ENCODE results near the gene NINJ1. TPM values are rescaled to one million over a fixed set of nuclear protein-coding genes. Genes with fewer than 3 reads are reported as not detected.
"Not testable (repeated sequence)": the region's sequence is repeated elsewhere in the genome, so short reads cannot be mapped to it uniquely, and the experiment has no call there.

NINJ1 gene
- total RNA-seq, 2 donors from 2014 or later, result 169 to 219 TPM

GRCh38 chr9:93117521-93117920 is 16.5 kb downstream of the NINJ1 start:
- not testable (repeated sequence) for H3K27me3 Mint-ChIP-seq; H3K4me3 Mint-ChIP-seq; H3K36me3 Mint-ChIP-seq (ENCODE audit: low read depth); ATAC-seq; DNase-seq; H3K9me3 ChIP-seq (ENCODE audit: control insufficient read depth, low read length, poor library complexity, severe bottlenecking)
- peaks cover 33% of the 10 kb centered on the region for H3K4me1 Mint-ChIP-seq
- peak overlapping the region; percentile 85 for H3K27ac Mint-ChIP-seq

DNA sequence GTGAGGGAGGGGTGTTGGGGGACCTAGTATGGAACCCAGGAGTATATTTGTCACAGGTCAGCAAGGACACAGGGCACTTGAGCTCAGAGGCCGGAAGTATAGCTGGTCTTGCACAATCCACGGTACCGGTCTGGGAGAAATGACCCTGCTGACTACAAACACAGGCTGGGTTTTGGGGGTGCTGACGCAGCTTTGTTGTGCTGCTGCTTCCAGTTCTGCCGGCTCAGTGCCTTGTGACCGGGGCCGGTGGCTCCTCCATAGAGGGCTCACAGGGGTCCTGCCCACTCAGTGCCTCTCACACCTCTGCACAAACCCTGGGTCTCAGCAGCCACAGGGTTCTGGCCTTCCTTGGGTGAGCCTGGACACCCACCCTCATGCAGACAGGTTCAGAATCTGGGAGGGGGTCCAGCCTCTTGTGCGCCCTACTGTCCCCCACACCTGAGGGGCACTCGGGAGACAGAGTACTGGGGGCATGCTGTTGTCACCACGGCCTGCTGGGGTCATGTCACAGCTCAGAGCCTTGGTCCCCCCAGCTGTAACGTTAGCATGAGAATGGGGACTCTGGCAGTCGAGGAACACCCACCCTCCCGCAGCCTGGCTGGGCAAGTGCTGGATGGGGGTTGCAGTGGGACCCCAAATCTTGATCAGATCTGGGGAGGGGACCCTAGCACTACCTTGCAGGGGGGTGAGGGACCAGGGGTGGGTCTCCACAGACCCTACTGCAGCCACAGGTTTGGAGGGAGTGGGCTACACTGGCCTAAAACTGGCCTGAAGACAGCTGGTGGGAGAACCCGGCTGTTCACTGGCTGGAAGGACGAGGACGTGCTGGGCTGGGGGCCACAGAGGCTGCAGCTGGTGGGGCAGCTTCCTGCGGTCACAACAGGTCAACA is 17.7 kb downstream of the NINJ1 start:
- Mint-ChIP-seq H3K4me3 (peak overlapping the region; percentile 25), H3K4me1 (peaks cover 30% of the 10 kb centered on the region), H3K27ac (peak overlapping the region; percentile 85), H3K36me3 (ENCODE audit: low read depth) (peaks cover 4% of the 10 kb centered on the region), H3K27me3 (no peaks in the 10 kb centered on the region)
- DNase-seq (peak in 1 of 3 donors; percentile 8), ATAC-seq (peak; percentile 3)
- no peaks in the 10 kb centered on the region for H3K9me3 ChIP-seq (ENCODE audit: control insufficient read depth, low read length, poor library complexity, severe bottlenecking)

DNA sequence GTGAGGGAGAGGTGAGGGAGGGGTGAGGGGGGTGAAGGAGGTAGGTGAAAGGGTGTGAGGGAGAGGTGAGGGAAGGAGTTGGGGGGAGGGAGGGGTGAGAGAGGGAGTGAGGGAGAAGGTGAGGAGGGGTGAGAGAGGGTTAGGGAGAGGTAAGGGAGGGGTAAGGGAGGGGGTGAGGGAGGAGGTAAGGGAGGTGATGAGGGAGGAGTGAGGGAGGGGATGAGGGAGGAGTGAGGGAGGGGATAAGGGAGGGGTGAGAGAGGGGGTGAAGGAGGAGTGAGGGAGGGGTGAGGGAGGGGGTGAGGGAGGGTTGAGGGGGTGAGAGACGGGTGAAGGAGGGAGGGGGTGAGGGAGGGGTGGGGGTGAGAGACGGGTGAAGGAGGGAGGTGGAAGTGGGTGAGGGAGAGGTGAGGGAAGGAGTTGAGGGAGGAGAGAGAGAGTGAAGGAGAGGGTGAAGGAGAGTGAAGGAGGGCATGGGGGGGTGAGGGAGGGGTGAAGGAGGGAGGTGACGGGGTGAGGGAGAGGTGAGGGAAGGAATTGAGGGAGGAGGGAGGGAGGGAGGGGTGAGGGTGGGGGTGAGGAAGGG is 18.5 kb downstream of the NINJ1 start:
- no peak for ATAC-seq
- peaks cover 6% of the 10 kb centered on the region for H3K36me3 Mint-ChIP-seq (ENCODE audit: low read depth)
- H3K27ac Mint-ChIP-seq, result peak overlapping the region; percentile 85
- peaks cover 31% of the 10 kb centered on the region for H3K4me1 Mint-ChIP-seq
- H3K27me3 Mint-ChIP-seq, result no peaks in the 10 kb centered on the region
- no peak for DNase-seq
- no peaks in the 10 kb centered on the region for H3K9me3 ChIP-seq (ENCODE audit: control insufficient read depth, low read length, poor library complexity, severe bottlenecking)
- H3K4me3 Mint-ChIP-seq, result peak overlapping the region; percentile 66

GRCh38 chr9:93114984-93115335 is 19.1 kb downstream of the NINJ1 start:
- no peaks in the 10 kb centered on the region for H3K9me3 ChIP-seq (ENCODE audit: control insufficient read depth, low read length, poor library complexity, severe bottlenecking)
- Mint-ChIP-seq H3K27me3 (no peaks in the 10 kb centered on the region), H3K27ac (peak overlapping the region; percentile 82), H3K4me1 (peaks cover 26% of the 10 kb centered on the region), H3K36me3 (ENCODE audit: low read depth) (peaks cover 6% of the 10 kb centered on the region), H3K4me3 (peak overlapping the region; percentile 66)
- no peak for ATAC-seq
- DNase-seq, result peak in 1 of 3 donors; percentile 4

GRCh38 chr9:93114169-93114983 is 19.7 kb downstream of the NINJ1 start:
- no peaks in the 10 kb centered on the region for H3K9me3 ChIP-seq (ENCODE audit: control insufficient read depth, low read length, poor library complexity, severe bottlenecking)
- Mint-ChIP-seq H3K27me3 (no peaks in the 10 kb centered on the region), H3K27ac (peak overlapping the region; percentile 82), H3K4me1 (peaks cover 20% of the 10 kb centered on the region), H3K36me3 (ENCODE audit: low read depth) (peaks cover 6% of the 10 kb centered on the region), H3K4me3 (peak overlapping the region; percentile 66)
- ATAC-seq (no peak), DNase-seq (peak in 2 of 3 donors; percentile 7)

GRCh38 chr9:93112864-93113389 is 21.1 kb downstream of the NINJ1 start:
- Mint-ChIP-seq H3K4me1 (peaks cover 14% of the 10 kb centered on the region), H3K27ac (peak overlapping the region; percentile 72), H3K27me3 (no peaks in the 10 kb centered on the region), H3K36me3 (ENCODE audit: low read depth) (peaks cover 6% of the 10 kb centered on the region), H3K4me3 (peak overlapping the region; percentile 33)
- ATAC-seq, result no peak
- DNase-seq, result peak in 1 of 3 donors; percentile 13
- no peaks in the 10 kb centered on the region for H3K9me3 ChIP-seq (ENCODE audit: control insufficient read depth, low read length, poor library complexity, severe bottlenecking)

DNA sequence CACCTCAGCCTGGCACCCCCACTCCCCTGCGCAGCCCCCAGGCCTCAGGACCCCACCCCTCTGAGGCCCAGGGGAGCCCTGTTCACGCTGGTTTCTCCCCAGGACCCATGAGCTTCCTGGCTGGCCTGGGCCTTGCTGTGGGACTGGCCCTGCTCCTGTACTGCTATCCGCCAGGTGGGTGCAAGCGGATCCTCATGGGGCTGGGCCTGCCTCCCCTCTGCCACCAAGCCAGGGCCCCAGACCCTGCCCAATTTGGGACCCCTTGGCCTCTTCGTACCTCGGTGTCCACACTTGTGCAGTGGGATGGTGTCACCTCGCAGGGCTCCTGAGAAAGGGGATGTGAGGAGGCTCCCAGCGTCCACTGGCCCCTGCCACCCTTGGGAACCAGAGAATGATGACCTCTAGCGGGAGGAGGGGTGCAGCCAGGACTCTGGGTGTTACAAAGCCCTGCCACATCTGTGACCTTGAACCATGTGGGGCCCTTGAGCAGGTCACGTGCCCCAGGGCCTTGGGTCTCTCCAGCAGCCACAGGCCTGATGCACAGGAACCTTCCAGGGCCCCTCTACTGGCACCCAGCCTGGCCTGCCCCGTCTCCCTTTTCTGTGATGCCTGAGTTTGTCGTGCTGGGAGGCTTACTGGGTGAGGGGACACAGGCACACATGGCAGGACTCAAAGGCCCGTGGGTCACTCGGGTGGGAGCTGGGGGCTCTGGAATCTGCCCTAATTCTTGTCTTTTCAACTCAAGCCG is 21.8 kb downstream of the NINJ1 start:
- peak in 1 of 3 donors; percentile 5 for DNase-seq
- no peak for ATAC-seq
- H3K9me3 ChIP-seq (ENCODE audit: control insufficient read depth, low read length, poor library complexity, severe bottlenecking), result no peaks in the 10 kb centered on the region
- H3K4me1 Mint-ChIP-seq, result peaks cover 19% of the 10 kb centered on the region
- H3K27me3 Mint-ChIP-seq, result no peaks in the 10 kb centered on the region
- peak overlapping the region; percentile 72 for H3K27ac Mint-ChIP-seq
- H3K36me3 Mint-ChIP-seq (ENCODE audit: low read depth), result peaks cover 7% of the 10 kb centered on the region
- H3K4me3 Mint-ChIP-seq, result peak overlapping the region; percentile 5

DNA sequence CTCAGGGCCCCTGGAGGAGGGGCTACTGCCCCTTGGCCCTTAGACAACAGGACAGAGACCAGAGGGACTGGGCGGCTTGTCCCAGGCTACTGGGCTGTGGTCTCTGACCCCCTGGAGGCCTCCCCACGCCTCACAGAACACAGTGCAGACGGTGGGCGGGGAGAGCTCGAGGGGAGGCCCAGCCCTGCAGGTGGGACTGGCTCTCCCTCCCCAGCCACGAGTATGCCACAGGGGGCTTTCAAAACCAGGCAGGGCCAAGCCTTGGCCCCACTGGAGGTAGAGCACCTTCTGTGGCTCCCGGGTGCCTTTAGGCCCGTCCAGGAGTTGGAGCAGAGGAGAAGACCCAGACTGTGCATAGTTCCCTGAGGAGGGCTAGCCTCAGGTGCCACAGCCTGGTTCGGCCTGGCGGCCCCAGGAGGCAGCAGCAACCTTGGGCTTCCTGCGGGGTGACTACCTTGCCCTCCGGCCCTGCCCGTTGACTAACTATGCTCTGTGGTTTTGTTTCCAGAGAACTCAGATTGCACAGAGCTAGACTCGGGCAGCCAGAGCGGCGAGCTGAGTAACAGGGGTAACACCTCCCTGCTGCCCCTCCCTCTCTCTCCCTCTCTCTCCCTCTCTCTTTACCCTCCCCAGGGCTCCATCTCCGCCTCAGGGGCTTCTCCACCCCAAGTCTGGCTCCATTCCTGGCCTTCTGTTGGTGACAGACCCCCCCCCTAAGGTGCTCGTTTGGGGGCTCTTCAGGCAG is 22.5 kb downstream of the NINJ1 start:
- Mint-ChIP-seq H3K27me3 (no peaks in the 10 kb centered on the region), H3K36me3 (ENCODE audit: low read depth) (peaks cover 7% of the 10 kb centered on the region), H3K4me3 (no peak overlapping the region), H3K27ac (peak overlapping the region; percentile 57), H3K4me1 (peaks cover 26% of the 10 kb centered on the region)
- no peaks in the 10 kb centered on the region for H3K9me3 ChIP-seq (ENCODE audit: control insufficient read depth, low read length, poor library complexity, severe bottlenecking)
- ATAC-seq, result no peak
- peak in 1 of 3 donors; percentile 11 for DNase-seq

GRCh38 chr9:93111001-93111370 is 23.1 kb downstream of the NINJ1 start:
- Mint-ChIP-seq H3K27me3 (no peaks in the 10 kb centered on the region), H3K4me1 (peaks cover 29% of the 10 kb centered on the region), H3K27ac (peak overlapping the region; percentile 57), H3K4me3 (peak overlapping the region; percentile 61), H3K36me3 (ENCODE audit: low read depth) (peaks cover 7% of the 10 kb centered on the region)
- no peak for ATAC-seq
- DNase-seq, result peak in 1 of 3 donors; percentile 4
- no peaks in the 10 kb centered on the region for H3K9me3 ChIP-seq (ENCODE audit: control insufficient read depth, low read length, poor library complexity, severe bottlenecking)

- H3K4me1 Mint-ChIP-seq, result peaks cover 34% of the 10 kb centered on the region
- ATAC-seq (no peak), DNase-seq (peak in 1 of 3 donors; percentile 4)
- no peaks in the 10 kb centered on the region for H3K27me3 Mint-ChIP-seq
- H3K9me3 ChIP-seq (ENCODE audit: control insufficient read depth, low read length, poor library complexity, severe bottlenecking), result no peaks in the 10 kb centered on the region
- peak overlapping the region; percentile 57 for H3K27ac Mint-ChIP-seq
- H3K4me3 Mint-ChIP-seq, result peak overlapping the region; percentile 61
- peaks cover 9% of the 10 kb centered on the region for H3K36me3 Mint-ChIP-seq (ENCODE audit: low read depth)
These were observed 23.7 kb downstream of the NINJ1 start for GRCh38 chr9:93110311-93110855.

GRCh38 chr9:93108291-93109041 is 25.6 kb downstream of the NINJ1 start:
- no peaks in the 10 kb centered on the region for H3K27me3 Mint-ChIP-seq
- peaks cover 12% of the 10 kb centered on the region for H3K36me3 Mint-ChIP-seq (ENCODE audit: low read depth)
- peaks cover 32% of the 10 kb centered on the region for H3K4me1 Mint-ChIP-seq
- peak overlapping the region; percentile 71 for H3K27ac Mint-ChIP-seq
- DNase-seq (peak in 2 of 3 donors; percentile 5 to 6), ATAC-seq (peak; percentile 31)
- no peak overlapping the region for H3K4me3 Mint-ChIP-seq
- no peaks in the 10 kb centered on the region for H3K9me3 ChIP-seq (ENCODE audit: control insufficient read depth, low read length, poor library complexity, severe bottlenecking)
